GM21515 (cell line): Measurements from ENCODE around the gene NPHP4.

ENCODE experiments used
- ATAC-seq: cut with Tn5 transposase; IDR thresholded peaks from one replicate; pipeline ENCODE4 v1.9.1; 2021; ENCODE audit not compliant: unreplicated experiment

Gene NPHP4

GRCh38 chr1:6004412-6005123, 12.3 kb upstream of the NPHP4 start:
- no peak for ATAC-seq

GRCh38 chr1:6003568-6004411, 11.6 kb upstream of the NPHP4 start:
- ATAC-seq = no peak

- ATAC-seq = no peak
Observed at GRCh38 chr1:6002714-6003501, 10.7 kb upstream of the NPHP4 start.

- ATAC-seq = no peak
Observed at GRCh38 chr1:6001992-6002576, 9.9 kb upstream of the NPHP4 start.

- no peak for ATAC-seq
Observed at GRCh38 chr1:6000444-6001288, 8.4 kb upstream of the NPHP4 start.

GRCh38 chr1:5999711-6000443, 7.7 kb upstream of the NPHP4 start:
- ATAC-seq = no peak

- ATAC-seq = no peak
Observed at GRCh38 chr1:5998906-5999301, 6.7 kb upstream of the NPHP4 start.

- no peak for ATAC-seq
Observed at GRCh38 chr1:5998051-5998905, 6.1 kb upstream of the NPHP4 start.

GRCh38 chr1:5997316-5997715, 5.1 kb upstream of the NPHP4 start:
- ATAC-seq = no peak

GRCh38 chr1:5996641-5997270, 4.5 kb upstream of the NPHP4 start:
- no peak for ATAC-seq

GRCh38 chr1:5995871-5996630, 3.8 kb upstream of the NPHP4 start:
- ATAC-seq = no peak

- no peak for ATAC-seq
Observed at GRCh38 chr1:5994713-5995621, 2.7 kb upstream of the NPHP4 start.

GRCh38 chr1:5993556-5994491, 1.6 kb upstream of the NPHP4 start:
- no peak for ATAC-seq

GRCh38 chr1:5992814-5993555, 760 bp upstream of the NPHP4 start:
- no peak for ATAC-seq
